Stimulated activated naive CD4-positive, alpha-beta T cell (primary cell): Measurements from ENCODE around the gene NELFB.

Experiments
- DNase-seq, 6 experiments: peaks; one replicate each; lab custom pipeline; 2025; lab: John Stamatoyannopoulos, UW

The NELFB gene

DNA sequence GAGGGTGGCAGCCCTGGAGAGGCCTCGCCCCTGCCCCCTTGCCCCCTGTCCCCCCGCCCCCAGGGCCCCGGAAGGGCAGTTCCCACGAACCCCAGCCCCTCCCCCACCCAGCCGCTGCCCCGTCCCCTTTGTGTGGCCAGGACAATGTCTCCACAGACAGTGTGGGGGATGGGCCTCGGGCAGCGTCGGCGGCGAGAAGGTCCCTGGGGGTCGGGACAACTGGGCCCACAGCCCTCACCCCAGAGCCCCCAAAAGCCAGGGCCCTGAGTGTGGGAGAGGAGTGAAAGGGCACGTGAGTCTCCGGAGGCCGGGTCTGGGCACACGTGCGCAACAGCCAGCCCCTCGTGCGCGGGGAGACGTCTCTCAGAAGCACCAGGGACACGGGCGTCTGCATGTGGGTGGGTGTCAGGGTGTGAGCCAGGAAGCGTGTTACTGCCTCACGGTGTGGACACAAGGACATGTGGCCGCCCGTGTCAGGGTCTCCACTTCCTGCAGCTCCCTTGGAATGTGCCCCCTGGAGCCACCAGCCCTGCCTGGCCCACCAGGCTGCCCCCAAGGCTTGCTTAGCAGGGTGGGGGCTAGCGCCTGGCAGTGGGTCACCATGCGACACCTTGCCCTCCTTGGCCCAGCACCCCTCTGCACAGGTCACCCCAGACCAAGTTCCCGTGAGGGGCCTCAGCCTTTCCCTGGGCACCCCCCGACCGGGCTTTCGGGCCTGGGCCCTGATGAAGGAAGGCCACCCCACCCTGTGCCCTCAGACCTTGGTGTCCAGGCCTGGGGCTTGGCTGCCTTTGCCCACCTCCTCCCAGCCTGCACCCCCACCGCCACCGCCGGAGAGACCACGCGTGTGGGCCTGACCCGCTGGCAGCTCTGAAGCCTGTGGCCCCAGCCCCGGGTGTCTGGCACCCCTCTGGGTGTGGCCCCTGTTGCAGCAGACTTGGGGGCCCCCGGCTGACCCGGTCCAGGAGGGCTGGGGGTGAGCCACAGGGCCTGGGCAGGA is 59.7 kb downstream of the NELFB start:
- DNase-seq = no peak

DNA sequence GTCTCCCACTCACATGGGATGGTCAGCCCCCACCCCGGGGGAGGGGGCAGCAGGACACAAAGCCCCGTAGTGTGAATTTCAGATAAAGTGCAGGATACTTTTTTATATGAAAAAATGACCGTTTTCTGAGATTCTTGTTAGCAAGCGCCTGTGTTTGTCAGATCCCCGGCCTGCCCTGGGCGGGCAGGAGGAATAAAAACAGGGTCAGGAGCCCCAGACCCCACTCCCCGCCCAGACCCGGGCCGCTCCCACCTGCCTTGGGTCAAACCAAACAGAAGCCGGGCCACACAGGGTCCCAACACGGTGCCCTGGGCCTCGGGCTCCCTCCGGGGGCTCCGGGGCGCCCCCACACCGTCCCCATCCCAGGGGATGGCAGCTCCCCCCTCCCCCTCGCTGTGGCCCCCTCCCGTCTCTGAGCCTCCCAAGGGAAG is 60.5 kb downstream of the NELFB start:
- DNase-seq = no peak

DNA sequence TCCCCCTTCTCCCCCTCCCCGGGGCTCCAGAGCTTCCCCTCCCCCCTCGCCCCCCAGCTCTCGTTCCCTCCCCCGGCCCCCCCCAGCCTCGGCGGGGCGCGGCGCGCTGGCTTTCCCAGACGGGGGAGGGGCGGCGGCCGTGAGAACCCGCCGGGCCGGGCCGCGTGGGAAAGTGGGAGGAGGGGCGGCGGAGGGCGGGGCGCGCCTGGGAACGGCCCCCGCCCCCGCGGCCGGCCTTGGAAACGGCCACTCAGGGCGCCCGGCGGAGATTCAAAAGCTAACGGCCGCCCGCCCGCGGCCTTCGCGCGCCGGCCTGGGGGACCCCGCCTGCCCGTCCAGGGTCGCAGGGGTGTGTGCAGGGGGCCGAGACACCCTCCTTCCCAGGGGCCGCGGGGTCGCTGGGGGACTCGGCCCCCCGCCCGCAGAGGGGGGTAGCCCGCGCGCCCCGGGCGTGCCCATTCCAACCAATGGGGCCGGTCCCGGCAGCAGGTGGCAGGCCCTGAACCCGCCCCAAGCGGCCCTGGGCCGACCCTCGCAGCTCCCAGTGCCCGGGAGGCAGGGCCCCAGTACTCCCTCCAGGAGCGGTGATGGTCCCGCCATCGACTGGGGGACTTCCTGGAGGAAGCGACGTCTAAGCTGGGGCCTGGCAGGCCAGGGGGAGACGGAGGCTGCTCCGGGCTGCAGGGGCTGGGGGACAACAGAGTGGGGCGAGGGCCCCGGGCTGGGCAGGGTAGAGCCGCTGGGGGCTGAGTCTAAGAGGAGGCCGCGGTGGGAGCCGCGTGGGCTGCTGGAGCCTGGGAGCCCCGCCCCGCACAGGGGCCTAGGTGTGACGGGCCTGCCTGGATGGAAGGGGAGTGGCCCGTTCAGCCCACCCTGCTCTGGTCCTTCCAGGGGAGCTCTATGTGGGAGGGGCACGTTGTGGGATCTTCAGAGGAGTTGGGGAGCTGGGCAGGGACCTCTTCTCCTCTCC is 61.2 kb downstream of the NELFB start:
- DNase-seq = no peak

DNA sequence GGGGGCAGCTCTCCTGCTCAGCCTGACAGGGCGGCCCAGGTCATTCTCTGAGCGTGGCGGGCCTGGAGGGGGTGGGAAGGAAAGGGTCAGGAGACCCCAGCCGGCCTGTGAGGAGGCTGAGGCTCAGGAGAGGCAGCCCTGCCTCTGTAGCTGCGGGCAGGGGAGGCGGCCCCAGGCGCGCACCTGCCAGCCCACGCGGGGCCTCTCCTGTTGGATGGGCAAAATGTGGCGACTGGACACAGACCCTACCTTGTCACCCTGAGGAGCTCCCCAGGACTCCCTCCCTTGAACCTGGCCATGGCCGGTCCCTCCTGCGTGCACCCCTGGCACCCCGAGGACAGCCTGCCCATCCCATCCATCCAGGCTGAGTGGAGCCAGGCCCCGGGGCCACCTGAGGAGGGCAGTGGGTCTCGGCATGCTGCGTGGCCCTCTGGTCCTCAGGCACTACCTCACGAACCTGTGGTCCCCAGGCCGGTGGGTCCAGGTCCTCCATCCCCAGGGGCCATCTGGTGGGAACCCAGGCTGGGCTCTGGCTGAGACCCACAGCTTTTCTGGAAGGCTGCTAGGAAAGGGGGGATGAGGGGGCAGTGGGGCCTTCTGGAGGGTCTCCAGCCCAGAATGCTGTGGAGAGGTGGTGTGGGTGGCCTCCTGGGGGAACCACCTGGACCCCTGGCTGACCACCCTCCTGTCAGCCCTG is 62.0 kb downstream of the NELFB start:
- no peak for DNase-seq

DNA sequence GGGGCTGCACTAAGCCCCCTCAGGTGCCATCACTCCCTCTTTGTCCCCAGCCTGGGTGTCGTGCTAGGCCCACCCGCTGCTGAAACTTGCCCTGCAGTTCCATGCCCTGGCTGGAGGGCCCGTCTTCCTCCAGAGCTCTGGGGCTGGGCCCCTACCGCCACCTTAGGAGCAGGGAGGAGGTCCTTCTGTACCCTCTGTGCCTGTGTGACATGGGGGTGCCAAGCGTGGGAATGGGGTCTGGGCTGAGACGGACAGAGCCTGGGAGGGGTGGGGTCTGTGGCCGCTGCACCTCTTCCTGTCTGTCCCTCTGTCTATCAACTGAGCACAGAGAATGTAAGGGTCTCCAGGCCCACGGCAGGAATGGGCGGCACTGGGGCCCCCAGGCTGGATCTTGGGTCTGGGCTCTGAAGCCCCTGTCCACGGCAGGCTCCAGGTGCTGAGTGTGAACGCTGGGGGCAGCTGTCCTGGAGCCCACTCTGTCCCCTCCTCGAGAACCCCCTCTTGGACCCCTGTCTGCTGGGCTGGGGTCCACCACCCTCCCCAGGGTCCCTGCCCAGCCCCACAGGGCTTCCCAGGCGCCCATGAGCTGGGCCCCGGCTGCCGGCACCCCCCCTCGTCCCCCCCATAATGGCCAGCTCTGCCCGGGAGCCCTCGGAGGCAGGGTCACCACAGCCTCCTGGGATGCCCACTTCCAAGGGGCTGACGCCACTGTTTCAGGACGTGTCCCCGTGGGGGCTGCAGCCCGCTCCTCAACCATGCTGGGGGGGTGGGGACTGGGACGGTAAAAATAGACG is 62.8 kb downstream of the NELFB start:
- no peak for DNase-seq

DNA sequence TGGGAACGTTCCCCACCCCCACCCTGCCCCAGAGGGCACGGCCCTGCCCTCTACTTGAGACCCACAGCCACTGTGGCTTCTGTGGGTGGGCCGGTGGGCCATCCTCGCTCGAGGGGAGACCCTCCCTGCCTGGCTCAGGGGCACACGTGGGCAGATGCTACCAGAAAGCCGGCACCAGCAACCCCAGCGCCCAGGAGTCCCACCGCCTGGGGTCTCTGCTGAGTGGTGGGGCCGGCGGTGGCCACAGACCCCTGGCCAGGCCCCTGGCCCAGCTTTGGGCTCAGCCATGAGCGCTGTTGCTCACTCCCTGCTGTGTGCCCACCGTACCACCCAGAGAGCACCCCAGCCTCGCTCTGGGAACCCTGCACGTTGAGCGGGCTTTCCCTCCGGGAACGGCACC is 63.5 kb downstream of the NELFB start:
- DNase-seq = no peak

DNA sequence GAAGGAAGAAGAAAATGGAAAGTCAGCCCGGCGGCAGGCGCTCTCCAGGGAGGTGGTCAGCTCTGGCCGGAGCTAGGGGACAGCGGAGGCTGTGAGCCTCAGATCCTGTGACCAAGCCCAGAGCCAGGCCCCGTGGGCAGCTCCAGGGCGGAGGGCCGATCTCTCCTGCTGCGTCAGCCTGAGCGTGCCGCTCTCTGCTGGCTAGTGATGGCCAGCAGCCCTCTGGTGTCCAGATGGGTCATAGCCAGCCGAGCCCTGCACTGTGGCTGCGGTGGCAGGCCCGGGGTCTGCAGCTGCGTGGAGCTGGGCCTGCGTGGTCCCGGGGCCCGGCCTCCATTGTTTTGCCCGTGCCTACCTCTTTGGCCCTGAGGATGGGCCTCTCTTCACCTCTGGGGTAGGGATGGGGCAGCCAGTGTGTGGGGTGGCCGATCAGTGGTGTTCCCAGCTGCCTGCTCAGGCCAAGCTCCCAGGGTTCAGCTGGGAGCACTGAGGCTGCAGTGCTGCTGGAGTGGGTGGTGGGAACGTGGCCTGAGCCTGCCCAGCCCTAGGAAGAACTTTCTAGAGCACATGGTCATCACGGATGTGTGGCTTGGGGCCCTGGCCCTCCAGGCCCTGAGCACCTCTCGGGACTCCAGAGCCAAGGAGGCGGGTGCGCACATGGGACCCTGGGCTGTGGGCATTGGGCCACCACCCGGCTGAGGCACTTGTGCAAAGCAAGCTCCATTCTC is 64.0 kb downstream of the NELFB start:
- no peak for DNase-seq

DNA sequence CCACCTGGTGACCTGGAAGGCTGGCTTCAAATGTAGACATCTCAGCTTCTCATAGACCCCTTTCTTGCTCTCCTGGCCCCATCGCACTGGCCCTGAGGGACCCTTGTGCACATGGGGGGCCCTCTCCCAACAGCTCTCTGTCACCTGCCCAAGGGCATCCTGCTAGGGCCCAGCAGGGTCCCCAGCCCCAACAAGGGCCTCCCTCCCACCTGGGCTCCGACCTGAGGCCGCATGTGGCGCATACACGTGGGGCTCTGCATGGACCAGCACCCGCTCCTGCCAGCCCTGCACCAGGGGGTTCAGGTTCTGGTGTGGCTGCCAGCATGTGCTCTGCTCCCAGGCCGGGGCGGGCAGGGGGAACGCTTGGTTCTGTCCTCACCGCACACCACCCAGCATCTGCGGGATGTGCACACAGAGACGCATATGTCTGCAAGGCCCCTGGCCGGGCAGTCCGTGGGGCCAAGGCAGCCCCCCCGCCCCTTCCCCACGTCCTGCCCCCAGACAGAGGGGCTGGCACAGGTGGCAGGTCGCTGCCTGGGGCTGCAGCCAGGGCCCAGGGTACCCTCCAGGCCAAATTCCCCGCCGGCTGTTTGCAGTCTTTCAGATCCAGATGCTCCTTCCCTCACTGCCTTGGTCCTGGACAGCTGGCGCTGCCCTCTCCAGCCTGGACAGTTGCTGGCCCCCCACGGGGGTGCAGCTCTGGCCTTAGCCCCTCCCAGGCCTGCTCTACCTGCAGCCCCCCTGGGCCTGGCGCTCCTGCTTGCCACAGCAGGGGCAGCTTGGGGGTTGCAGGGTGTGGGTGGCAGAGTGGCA is 64.8 kb downstream of the NELFB start:
- no peak for DNase-seq

DNA sequence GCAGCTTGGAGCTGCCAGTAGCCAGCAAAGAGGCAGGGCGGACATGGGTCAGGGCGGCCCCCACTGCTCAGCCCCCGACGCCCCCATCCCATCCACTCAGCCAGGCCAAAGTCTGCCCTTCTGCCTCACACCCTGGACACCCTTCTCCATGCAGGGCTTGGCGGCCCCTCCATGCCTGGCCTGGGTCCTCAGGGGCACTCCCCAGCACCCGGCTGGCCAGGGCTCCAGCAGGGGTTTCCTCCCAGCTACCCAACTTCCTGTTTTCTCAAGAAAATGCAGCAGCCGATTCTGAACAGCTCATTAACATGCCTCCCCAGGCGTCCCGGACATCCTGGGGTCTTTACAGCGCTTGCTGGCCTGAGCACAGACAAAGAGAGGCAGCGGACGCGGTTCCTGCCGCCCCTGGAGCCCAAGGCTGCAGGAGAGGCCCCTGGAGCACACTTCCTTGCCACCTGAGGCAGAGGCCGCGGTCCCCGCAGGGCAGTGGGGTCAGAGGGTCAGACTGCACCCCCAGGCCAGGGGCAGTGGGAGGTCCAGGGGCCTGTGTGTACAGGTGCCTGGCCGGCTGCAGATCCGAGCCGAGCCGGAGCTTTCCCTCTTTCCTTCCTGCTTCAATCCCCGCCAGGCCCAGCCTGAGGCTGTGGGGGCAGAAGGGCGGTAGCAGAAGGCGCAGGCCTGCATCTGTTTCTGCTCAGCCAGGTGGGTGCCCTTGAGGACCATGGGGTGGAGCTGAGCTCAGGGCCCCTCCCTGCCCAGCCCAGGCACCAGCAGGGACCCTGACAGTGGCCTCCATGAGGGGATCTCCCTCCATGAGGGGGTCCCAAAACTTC is 65.6 kb downstream of the NELFB start:
- no peak for DNase-seq

DNA sequence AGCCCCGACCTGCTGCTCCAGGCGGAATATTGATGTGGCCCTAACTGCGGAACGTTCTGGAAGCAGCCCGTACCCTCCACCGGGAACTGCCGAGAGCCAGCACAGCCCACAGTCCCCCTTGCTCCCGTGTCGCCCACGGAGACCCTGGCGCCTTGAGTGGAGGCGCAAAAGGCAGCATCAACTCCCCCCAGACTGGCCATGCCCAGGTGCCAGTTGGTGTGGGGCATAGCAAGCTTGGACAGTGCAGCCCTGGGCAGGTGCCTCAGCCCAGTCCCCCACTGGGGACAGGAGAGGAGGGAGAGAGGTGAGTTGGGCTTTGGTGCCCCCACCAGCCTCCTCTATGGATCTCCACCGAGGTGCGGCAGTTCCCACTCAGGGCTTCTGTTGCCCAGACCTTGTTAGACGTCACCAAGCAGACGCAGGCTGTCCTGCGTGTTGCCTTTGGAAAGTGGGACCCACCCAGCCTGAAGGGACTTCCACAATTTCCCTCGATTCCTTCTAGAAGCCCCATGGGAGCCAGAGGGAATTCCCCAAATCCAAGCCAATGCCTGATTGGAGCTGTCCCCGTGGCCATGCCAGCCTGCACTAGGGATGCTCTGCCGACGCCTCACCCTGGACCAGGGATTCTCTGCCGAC is 66.7 kb downstream of the NELFB start:
- DNase-seq = no peak
